ENCODE measurements around the gene DRC7.

DNA sequence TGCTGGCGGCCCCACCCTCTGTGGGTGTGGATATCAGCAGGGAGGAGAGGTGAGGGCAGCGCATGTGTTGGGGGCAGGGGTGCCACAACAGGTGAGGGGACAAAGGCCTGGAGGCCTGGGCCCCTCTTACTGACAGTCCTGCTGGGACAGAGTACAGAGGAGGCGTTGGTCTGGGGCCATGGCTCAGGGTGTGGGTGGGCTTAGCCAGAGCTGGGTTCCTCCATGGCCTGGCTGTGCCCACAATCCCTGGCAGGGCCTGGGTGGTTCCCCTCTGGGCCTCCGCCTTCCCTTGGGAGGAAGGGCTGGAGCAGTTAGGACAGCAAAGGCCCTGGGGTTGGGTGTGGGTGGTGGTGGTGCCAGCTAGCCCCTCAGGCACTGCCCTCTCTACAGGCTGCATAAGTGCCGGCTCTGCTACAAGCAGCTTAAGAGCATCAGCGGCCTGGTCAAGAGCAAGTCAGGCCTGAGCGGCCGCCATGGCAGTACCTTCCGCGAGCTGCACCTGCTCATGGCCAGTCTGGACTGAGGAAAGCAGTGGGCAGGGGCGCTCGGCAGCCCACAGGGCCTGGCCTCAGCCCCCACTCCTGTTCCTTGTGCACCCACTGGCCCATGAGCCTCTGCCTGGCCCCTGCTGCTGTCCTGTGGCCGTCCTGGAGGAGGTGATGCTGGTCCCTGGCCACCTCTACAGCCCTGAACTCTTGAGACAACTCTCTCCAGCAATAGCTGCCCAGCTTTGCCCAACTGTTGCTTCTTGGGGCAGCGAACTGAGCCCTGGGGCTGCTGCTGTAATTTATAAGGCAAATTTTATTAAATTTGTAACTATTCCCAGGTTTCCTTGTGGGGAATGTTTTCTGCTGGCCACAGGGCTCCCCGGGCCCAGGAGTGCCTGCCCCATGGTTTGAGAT is 62.1 kb downstream of the DRC7 start:
- TF ChIP-seq, protein P1, sequence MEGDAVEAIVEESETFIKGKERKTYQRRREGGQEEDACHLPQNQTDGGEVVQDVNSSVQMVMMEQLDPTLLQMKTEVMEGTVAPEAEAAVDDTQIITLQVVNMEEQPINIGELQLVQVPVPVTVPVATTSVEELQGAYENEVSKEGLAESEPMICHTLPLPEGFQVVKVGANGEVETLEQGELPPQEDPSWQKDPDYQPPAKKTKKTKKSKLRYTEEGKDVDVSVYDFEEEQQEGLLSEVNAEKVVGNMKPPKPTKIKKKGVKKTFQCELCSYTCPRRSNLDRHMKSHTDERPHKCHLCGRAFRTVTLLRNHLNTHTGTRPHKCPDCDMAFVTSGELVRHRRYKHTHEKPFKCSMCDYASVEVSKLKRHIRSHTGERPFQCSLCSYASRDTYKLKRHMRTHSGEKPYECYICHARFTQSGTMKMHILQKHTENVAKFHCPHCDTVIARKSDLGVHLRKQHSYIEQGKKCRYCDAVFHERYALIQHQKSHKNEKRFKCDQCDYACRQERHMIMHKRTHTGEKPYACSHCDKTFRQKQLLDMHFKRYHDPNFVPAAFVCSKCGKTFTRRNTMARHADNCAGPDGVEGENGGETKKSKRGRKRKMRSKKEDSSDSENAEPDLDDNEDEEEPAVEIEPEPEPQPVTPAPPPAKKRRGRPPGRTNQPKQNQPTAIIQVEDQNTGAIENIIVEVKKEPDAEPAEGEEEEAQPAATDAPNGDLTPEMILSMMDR (IDR thresholded peaks at IDR 0.05), result no peak
- TF ChIP-seq POLR2A (IDR thresholded peaks at IDR 0.05) (no peak), EP300 (IDR thresholded peaks at IDR 0.05) (no peak)
